K562 (cell line): ENCODE results near the gene ARHGEF38. TPM values are rescaled to one million over a fixed set of nuclear protein-coding genes. Genes with fewer than 3 reads are reported as not detected.
A peak's percentile ranks its signal among the peaks of the same experiment; 100 is the strongest.

Source experiments
- ATAC-seq: fragments of 200-7000 bp; cut with Tn5 transposase; 3 replicates; pipeline ENCODE4 v1.9.1; 2020; ENCODE audit warnings: moderate library complexity
- BruUV-seq: library from RNA; stranded (reverse); fragments of 400-500 nt; replicated peaks from 2 replicates; lab custom pipeline; 2021; lab: Mats Ljungman, UMichigan
- CTCF ChIA-PET: fragments of 300-600 bp; formaldehyde crosslinking; extraction: SDS; loops from one replicate; lab custom pipeline; 2021; ENCODE audit warnings: low intra/inter-chr PET ratio; lab: Yijun Ruan, JAX
- POLR2A ChIA-PET: fragments of 300-600, 350-650 bp; sonication (Branson Sonifier 250); formaldehyde crosslinking; extraction: SDS; loops from one replicate; lab custom pipeline; 2021; ENCODE audit warnings: antibody characterized with exemption, inconsistent platforms; lab: Yijun Ruan, JAX
- DNase-seq, 4 experiments: peaks; one replicate each; pipeline versions ENCODE4 v3.0.0 to v3.0.0-alpha.2; 2011 to 2018; ENCODE audit warnings: low spot score in 3 of 4, mixed read lengths in 3 of 4; ENCODE audit errors: extremely low read depth in 1 of 4
- FAIRE-seq: peaks from 2 replicates; lab custom pipeline; 2011; peaks lifted over from hg19 to GRCh38; lab: Jason Lieb, UNC
- H2AFZ ChIP-seq: 2 replicates; pipeline ENCODE4 v1.6.0; 2011; ENCODE audit warnings: low read depth, low read length, control low read depth, inconsistent platforms
- H3K27ac ChIP-seq: fragments of 200-600 bp; 3 replicates; pipeline ENCODE4 v1.8.0; 2011; ENCODE audit warnings: low read depth, mild to moderate bottlenecking, control low read depth, inconsistent platforms, low read length, moderate library complexity, mixed read lengths; ENCODE audit errors: extremely low read depth
- H3K27me3 ChIP-seq, 2 experiments: fragments of 300-600 bp in 1 of 2; 2 replicates in 1 of 2; 3 replicates in 1 of 2; pipeline versions ENCODE4 v1.6.0 to v1.8.0; 2011; ENCODE audit warnings: inconsistent platforms in 2 of 2, low read length in 2 of 2, mild to moderate bottlenecking in 1 of 2, mixed read lengths in 1 of 2, moderate library complexity in 1 of 2; ENCODE audit not compliant: control insufficient read depth in 2 of 2, insufficient read depth in 2 of 2
- H3K36me3 ChIP-seq: fragments of 300-600 bp; 3 replicates; pipeline ENCODE4 v1.8.0; 2011; ENCODE audit warnings: mild to moderate bottlenecking, low read length, inconsistent platforms; ENCODE audit not compliant: control insufficient read depth, insufficient read depth
- H3K4me1 ChIP-seq, 2 experiments: fragments of 200-600 bp in 1 of 2; replicated peaks in 1 of 2; 2 replicates in 1 of 2; 3 replicates in 1 of 2; pipeline versions ENCODE4 v1.5.1 to v1.8.0; 2011; ENCODE audit warnings: inconsistent platforms in 2 of 2, low read length in 2 of 2, mild to moderate bottlenecking in 1 of 2, mixed read lengths in 1 of 2, moderate library complexity in 1 of 2; ENCODE audit not compliant: control insufficient read depth in 2 of 2, insufficient read depth in 2 of 2
- H3K4me2 ChIP-seq: 2 replicates; pipeline ENCODE4 v1.6.1; 2011; ENCODE audit warnings: low read length, control low read depth, inconsistent platforms, mixed read lengths; ENCODE audit not compliant: insufficient read depth
- H3K4me3 ChIP-seq: fragments of 200-600 bp; sonication (generic), shearing (Covaris generic); 2 replicates; pipeline ENCODE4 v1.5.1; 2016; ENCODE audit warnings: control low read depth, inconsistent platforms
- H3K79me2 ChIP-seq: fragments of 200-600 bp; 3 replicates; pipeline ENCODE4 v1.8.0; 2011; ENCODE audit warnings: low read length, inconsistent platforms; ENCODE audit not compliant: control insufficient read depth, insufficient read depth
- H3K9ac ChIP-seq, 2 experiments: 2 replicates each; pipeline versions ENCODE4 v1.6.0 to v1.6.1; 2011; ENCODE audit warnings: low read depth in 2 of 2, low read length in 2 of 2, control low read depth in 1 of 2, inconsistent platforms in 1 of 2, mild to moderate bottlenecking in 1 of 2, mixed read lengths in 1 of 2; ENCODE audit not compliant: insufficient read depth in 1 of 2
- H3K9me1 ChIP-seq: one replicate; pipeline ENCODE4 v1.6.0; 2011; ENCODE audit warnings: inconsistent platforms, mild to moderate bottlenecking, low read length, moderate library complexity; ENCODE audit not compliant: control insufficient read depth, insufficient read depth
- H3K9me3 ChIP-seq: replicated peaks from 2 replicates; pipeline ENCODE4 v1.5.1; 2011; ENCODE audit warnings: low read depth, low read length, inconsistent platforms; ENCODE audit not compliant: control insufficient read depth, insufficient read depth
- H4K20me1 ChIP-seq: replicated peaks from 2 replicates; pipeline ENCODE4 v1.6.1; 2011; ENCODE audit warnings: low read length, inconsistent platforms, mixed read lengths; ENCODE audit not compliant: control insufficient read depth, insufficient read depth
- ATF3 ChIP-seq, 2 experiments: fragments of 450-650 bp in 1 of 2; sonication (generic) in 1 of 2; formaldehyde crosslinking in 1 of 2; IDR thresholded peaks in 1 of 2; conservative IDR thresholded peaks in 1 of 2; 2 replicates each; pipeline versions ENCODE4 v1.6.1 to v1.8.1; 2016 to 2023; ENCODE audit warnings: mild to moderate bottlenecking in 2 of 2, moderate library complexity in 2 of 2, inconsistent platforms in 1 of 2, missing genetic modification reagents in 1 of 2
- HNRNPLL ChIP-seq: fragments of 200-400 bp; formaldehyde crosslinking; IDR thresholded peaks from 2 replicates; pipeline ENCODE4 v1.6.1; 2017; ENCODE audit warnings: low read length, low read depth, mild to moderate bottlenecking; ENCODE audit not compliant: poor library complexity, severe bottlenecking
- HSF4 ChIP-seq: fragments of 250-450 bp; sonication (Bioruptor Pico); IDR thresholded peaks from 2 replicates; pipeline ENCODE4 v2.1.2; 2022; ENCODE audit warnings: mild to moderate bottlenecking, moderate library complexity, borderline replicate concordance
- RUNX1 ChIP-seq: sonication (generic); IDR thresholded peaks from 2 replicates; pipeline ENCODE4 v1.6.1; 2016; ENCODE audit warnings: antibody characterized with exemption, low read depth
- WGBS: fragments of 100-300 bp; shearing (Covaris generic); methylation state at CpG from one replicate; pipeline ENCODE4 v1.1.6; 2016; ENCODE audit warnings: low coverage, mixed read lengths; ENCODE audit not compliant: insufficient coverage; ENCODE audit errors: missing lambda C conversion rate; 5-methylcytosine and 5-hydroxymethylcytosine counted together
- in situ Hi-C: fragments of 300-500 bp; cut with MboI; formaldehyde crosslinking; loops from 4 replicates; pipeline ENCODE4 v1.15.0; 2018; ENCODE audit warnings: inconsistent platforms, mixed read lengths
- intact Hi-C: fragments of 100-400 bp; cut with micrococcal nuclease; formaldehyde crosslinking; loops from 2 replicates; pipeline ENCODE4 v1.14.2; 2022
- polyA plus RNA-seq, 8 experiments: library from polyadenylated mRNA; depleted of rRNA in 4 of 8; stranded (reverse) in 5 of 8; unstranded in 3 of 8; fragments of >200 nt; fragmentation: Nextera tagmentation in 2 of 8; fragmentation: Illumina TruSeq in 1 of 8; extraction: Ambion mirVana in 2 of 8; extraction: Trizol in 1 of 8; gene quantifications; 2 replicates each; pipeline versions ENCODE4 v1.2.1 to v1.2.3, GENCODE V29; 2011 to 2014; ENCODE audit warnings: inconsistent platforms in 1 of 8, missing spikeins in 1 of 8
- total RNA-seq, 7 experiments: library from RNA; depleted of rRNA in 6 of 7; stranded (reverse); fragments of >200 nt in 6 of 7; fragmentation: Illumina TruSeq in 2 of 7; extraction: Trizol in 2 of 7; gene quantifications; 2 replicates each; pipeline versions ENCODE4 v1.2.1 to v1.2.3, GENCODE V29; 2011 to 2021; ENCODE audit warnings: low replicate concordance in 1 of 7
- TF ChIP-seq, protein P1 (sequence below): fragments of 450-650 bp; IDR thresholded peaks from 2 replicates; pipeline ENCODE4 v1.6.1; 2018; ENCODE audit warnings: mild to moderate bottlenecking, low read depth; ENCODE audit not compliant: partially characterized antibody
- TF ChIP-seq, protein P2 (sequence below): fragments of 250-450 bp; sonication (Bioruptor Pico); IDR thresholded peaks from 2 replicates; pipeline ENCODE4 v1.4.0; 2020; ENCODE audit warnings: mild to moderate bottlenecking, moderate library complexity, borderline replicate concordance

The ARHGEF38 gene
- total and polyA plus RNA-seq, 9 of the 15 experiments (the other 6 are each of a cell fraction or from before 2014, with no cell fraction given), result 0.17 TPM; not detected in 8

- peaks cover 18% of the 10 kb centered on the region; the same call in 2 of the 3 replicates for H3K36me3 ChIP-seq
- H3K9me3 ChIP-seq, result no peaks in the 10 kb centered on the region
- in situ Hi-C loops (no loop called here), intact Hi-C loops (loop anchor here (2.0 to 5.0 kb wide), 2 partner anchors 194 to 568 kb away; partner anchors contain the start of gene TET2)
- 22% methylated on average over 1 of the region's 1 CpG for WGBS
- H3K4me2 ChIP-seq, result no peak overlapping the region
- H3K9ac ChIP-seq, result no peak overlapping the region
- DNase-seq, result no peak
- H3K79me2 ChIP-seq, result peaks cover 65% of the 10 kb centered on the region
- H3K27me3 ChIP-seq, result no peaks in the 10 kb centered on the region
- BruUV-seq, result no TSS peak
- no peak overlapping the region for H2AFZ ChIP-seq
- FAIRE-seq, result peak; percentile 19
- peaks cover 0 to 2% of the 10 kb centered on the region in 2 experiments; a peak in 2 of 5 replicates for H3K4me1 ChIP-seq
- H3K27ac ChIP-seq, result peak overlapping the region; percentile 12; the same call in 1 of the 3 replicates
- no peaks in the 10 kb centered on the region for H3K9me1 ChIP-seq
- ATAC-seq, result peak; percentile 55
- no peak overlapping the region for H3K4me3 ChIP-seq
- ChIA-PET POLR2A (no interaction called here), CTCF (interaction anchor here (0.8 kb wide), 1 partner anchor 194 kb away, joined by 3 read pairs; no protein-coding TSS in a partner anchor)
- TF ChIP-seq RUNX1, result no peak
- no peak for TF ChIP-seq HNRNPLL
- TF ChIP-seq, protein P1, sequence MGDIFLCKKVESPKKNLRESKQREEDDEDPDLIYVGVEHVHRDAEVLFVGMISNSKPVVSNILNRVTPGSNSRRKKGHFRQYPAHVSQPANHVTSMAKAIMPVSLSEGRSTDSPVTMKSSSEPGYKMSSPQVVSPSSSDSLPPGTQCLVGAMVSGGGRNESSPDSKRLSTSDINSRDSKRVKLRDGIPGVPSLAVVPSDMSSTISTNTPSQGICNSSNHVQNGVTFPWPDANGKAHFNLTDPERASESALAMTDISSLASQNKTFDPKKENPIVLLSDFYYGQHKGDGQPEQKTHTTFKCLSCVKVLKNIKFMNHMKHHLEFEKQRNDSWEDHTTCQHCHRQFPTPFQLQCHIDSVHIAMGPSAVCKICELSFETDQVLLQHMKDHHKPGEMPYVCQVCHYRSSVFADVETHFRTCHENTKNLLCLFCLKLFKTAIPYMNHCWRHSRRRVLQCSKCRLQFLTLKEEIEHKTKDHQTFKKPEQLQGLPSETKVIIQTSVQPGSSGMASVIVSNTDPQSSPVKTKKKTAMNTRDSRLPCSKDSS, result no peak
- TF ChIP-seq, protein P2, sequence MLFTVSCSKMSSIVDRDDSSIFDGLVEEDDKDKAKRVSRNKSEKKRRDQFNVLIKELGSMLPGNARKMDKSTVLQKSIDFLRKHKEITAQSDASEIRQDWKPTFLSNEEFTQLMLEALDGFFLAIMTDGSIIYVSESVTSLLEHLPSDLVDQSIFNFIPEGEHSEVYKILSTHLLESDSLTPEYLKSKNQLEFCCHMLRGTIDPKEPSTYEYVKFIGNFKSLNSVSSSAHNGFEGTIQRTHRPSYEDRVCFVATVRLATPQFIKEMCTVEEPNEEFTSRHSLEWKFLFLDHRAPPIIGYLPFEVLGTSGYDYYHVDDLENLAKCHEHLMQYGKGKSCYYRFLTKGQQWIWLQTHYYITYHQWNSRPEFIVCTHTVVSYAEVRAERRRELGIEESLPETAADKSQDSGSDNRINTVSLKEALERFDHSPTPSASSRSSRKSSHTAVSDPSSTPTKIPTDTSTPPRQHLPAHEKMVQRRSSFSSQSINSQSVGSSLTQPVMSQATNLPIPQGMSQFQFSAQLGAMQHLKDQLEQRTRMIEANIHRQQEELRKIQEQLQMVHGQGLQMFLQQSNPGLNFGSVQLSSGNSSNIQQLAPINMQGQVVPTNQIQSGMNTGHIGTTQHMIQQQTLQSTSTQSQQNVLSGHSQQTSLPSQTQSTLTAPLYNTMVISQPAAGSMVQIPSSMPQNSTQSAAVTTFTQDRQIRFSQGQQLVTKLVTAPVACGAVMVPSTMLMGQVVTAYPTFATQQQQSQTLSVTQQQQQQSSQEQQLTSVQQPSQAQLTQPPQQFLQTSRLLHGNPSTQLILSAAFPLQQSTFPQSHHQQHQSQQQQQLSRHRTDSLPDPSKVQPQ (CRISPR knock-in tag), result no peak
- TF ChIP-seq ATF3 (IDR thresholded peaks at IDR 0.05), result peak; percentile 33
- TF ChIP-seq ATF3 (CRISPR knock-in tag; conservative IDR thresholded peaks at IDR 0.05), result no peak
- TF ChIP-seq HSF4 (CRISPR knock-in tag), result no peak
- no peaks in the 10 kb centered on the region for H4K20me1 ChIP-seq
Measured at GRCh38 chr4:105714932-105715331, 162.5 kb downstream of the ARHGEF38 start.
